ENCODE results near the gene KRTAP4-5. TPM values are rescaled to one million over a fixed set of nuclear protein-coding genes. Genes with fewer than 3 reads are reported as not detected.
"Not testable (repeated sequence)": the region's sequence is repeated elsewhere in the genome, so short reads cannot be mapped to it uniquely, and the experiment has no call there.

The KRTAP4-5 gene
- total RNA-seq, 4 donors from 2014 or later: not detected

- no peak within 1 kb of the TSS for H3K27ac ChIP-seq
- WGBS, 2 donors: 49 to 76% methylated on average over 8 to 9 of the region's 10 CpGs
- TF ChIP-seq CTCF (IDR thresholded peaks at IDR 0.05) (no peak), POLR2A (IDR thresholded peaks at IDR 0.05) (no peak)
- DNase-seq: no peak
- peaks cover 0 to 15% (median 0%) of the 10 kb centered on the region in 4 donors for H3K27me3 ChIP-seq
- intact Hi-C loops (cut with DNase I): no loop called here
- H3K4me3 ChIP-seq: no peak within 1 kb of the TSS
- H3K36me3 ChIP-seq: no peaks in the 10 kb centered on the region
- no peaks in the 10 kb centered on the region for H3K9me3 ChIP-seq
- no peaks in the 10 kb centered on the region for H3K4me1 ChIP-seq
These were observed 47.9 kb downstream of the KRTAP4-5 start, which contains the start of gene KRTAP4-16 for GRCh38 chr17:41101586-41102259. Gene KRTAP4-16, minus strand, starts transcription at chr17:41102209. Its CDS starts 0 bp downstream, at chr17:41102209.

DNA sequence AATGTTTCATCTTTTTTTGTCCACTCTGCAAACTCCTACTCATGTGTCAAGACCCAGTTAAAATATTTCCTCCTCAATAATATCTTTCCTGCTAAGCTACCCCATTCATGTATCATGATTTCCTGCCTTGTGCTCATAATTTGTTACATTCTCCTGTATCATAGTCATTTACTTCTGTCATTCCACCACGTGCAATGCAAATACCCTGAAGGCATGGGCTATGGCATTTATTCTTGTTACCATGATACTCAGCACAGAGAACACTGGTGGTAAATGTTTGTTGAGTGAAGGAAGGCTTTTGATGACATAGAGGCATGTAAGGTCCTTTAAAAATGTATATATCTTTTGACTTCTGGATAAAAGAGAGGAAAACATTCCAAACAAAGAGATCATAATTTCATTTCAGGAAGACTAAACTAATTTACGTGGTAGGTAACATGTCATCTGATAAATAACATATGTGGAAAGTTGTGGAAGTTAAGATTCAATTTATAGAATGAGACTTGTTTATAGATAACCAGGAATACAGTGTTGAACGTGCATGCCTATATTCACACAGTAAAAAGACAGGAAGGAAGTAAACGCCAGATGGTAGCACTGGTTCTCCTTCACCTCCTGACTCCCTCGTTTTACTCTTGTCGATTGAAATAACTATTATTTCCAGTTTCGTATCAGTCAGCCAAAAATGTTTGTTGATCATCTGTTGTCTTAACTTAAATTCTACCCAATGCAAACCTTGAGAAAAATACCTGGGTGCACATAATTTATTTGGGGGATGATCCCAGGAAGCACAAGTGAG lies 49.7 kb downstream of the KRTAP4-5 start:
- H3K27ac ChIP-seq; intact Hi-C loops (cut with DNase I); H3K27me3 ChIP-seq; H3K9me3 ChIP-seq; H3K4me1 ChIP-seq; H3K36me3 ChIP-seq; H3K4me3 ChIP-seq; DNase-seq: not testable (repeated sequence)
- 45 to 58% methylated on average over 7 of the region's 7 CpGs for WGBS, 2 donors

Small RNAs within 50 kb of the gene (small RNA-seq; reads per million reads assigned to genes)
- 0 reads per million in 4 donors for gene KRTAP4-17P

Other genes with a start within 250 kb of the KRTAP4-5 start
- gene KRT23, start 212.2 kb downstream of the KRTAP4-5 start, total RNA-seq: 10 to 100 TPM in 1 of 4 donors, 1 to 10 TPM in 2, under 1 TPM in 1; 0.38 to 19.6 (median 4.9) TPM
- gene KRT39, start 182.9 kb downstream of the KRTAP4-5 start, total RNA-seq: not detected
- gene KRT40, start 165.5 kb downstream of the KRTAP4-5 start, total RNA-seq: under 1 TPM in 1 of 4 donors, not detected in 3; 0.19 TPM
- gene KRTAP3-3, start 155.7 kb downstream of the KRTAP4-5 start, total RNA-seq: not detected
- gene KRTAP3-2, start 149.9 kb downstream of the KRTAP4-5 start, total RNA-seq: under 1 TPM in 1 of 4 donors, not detected in 3; 0.57 TPM
- gene KRTAP3-1, start 140.7 kb downstream of the KRTAP4-5 start, total RNA-seq: not detected
- gene KRTAP1-5, start 122.6 kb downstream of the KRTAP4-5 start, total RNA-seq: not detected
- not detected for gene KRTAP1-4, start 119.6 kb downstream of the KRTAP4-5 start, total RNA-seq
- not detected for gene KRTAP1-3, start 115.0 kb downstream of the KRTAP4-5 start, total RNA-seq
- gene KRTAP1-1, start 108.4 kb downstream of the KRTAP4-5 start, total RNA-seq: not detected
- gene KRTAP2-1, start 102.5 kb downstream of the KRTAP4-5 start, total RNA-seq: not detected
- gene KRTAP2-2, start 94.6 kb downstream of the KRTAP4-5 start, total RNA-seq: not detected
- gene KRTAP2-3, start 89.7 kb downstream of the KRTAP4-5 start, total RNA-seq: not detected
- gene KRTAP2-4, start 83.9 kb downstream of the KRTAP4-5 start, total RNA-seq: not detected
- gene KRTAP4-7, start 65.7 kb downstream of the KRTAP4-5 start, total RNA-seq: not detected
- not detected for gene KRTAP4-8, start 51.7 kb downstream of the KRTAP4-5 start, total RNA-seq
- not detected for gene KRTAP4-16, start 47.6 kb downstream of the KRTAP4-5 start, total RNA-seq
- gene KRTAP4-9, start 44.4 kb downstream of the KRTAP4-5 start, total RNA-seq: not detected
- gene KRTAP4-11, start 31.5 kb downstream of the KRTAP4-5 start, total RNA-seq: under 1 TPM in 1 of 4 donors, not detected in 3; 0.22 TPM
- gene KRTAP4-12, start 25.6 kb downstream of the KRTAP4-5 start, total RNA-seq: not detected
- gene KRTAP4-6, start 9.3 kb downstream of the KRTAP4-5 start, total RNA-seq: not detected
- gene KRTAP4-4, start 10.9 kb upstream of the KRTAP4-5 start, total RNA-seq: not detected
- gene KRTAP4-3, start 18.4 kb upstream of the KRTAP4-5 start, total RNA-seq: not detected
- not detected for gene KRTAP4-2, start 28.4 kb upstream of the KRTAP4-5 start, total RNA-seq
- gene KRTAP4-1, start 35.1 kb upstream of the KRTAP4-5 start, total RNA-seq: not detected
- gene KRTAP9-1, start 40.1 kb upstream of the KRTAP4-5 start, total RNA-seq: not detected
- not detected for gene KRTAP9-2, start 76.8 kb upstream of the KRTAP4-5 start, total RNA-seq
- gene KRTAP9-3, start 82.6 kb upstream of the KRTAP4-5 start, total RNA-seq: not detected
- gene KRTAP9-8, start 88.2 kb upstream of the KRTAP4-5 start, total RNA-seq: not detected
- gene KRTAP9-4, start 99.9 kb upstream of the KRTAP4-5 start, total RNA-seq: not detected
- gene KRTAP9-9, start 105.6 kb upstream of the KRTAP4-5 start, total RNA-seq: not detected
- not detected for gene KRTAP9-6, start 115.6 kb upstream of the KRTAP4-5 start, total RNA-seq
- gene KRTAP9-7, start 125.9 kb upstream of the KRTAP4-5 start, total RNA-seq: not detected
- not detected for gene KRTAP29-1, start 153.0 kb upstream of the KRTAP4-5 start, total RNA-seq
- gene KRTAP16-1, start 159.5 kb upstream of the KRTAP4-5 start, total RNA-seq: not detected
- gene KRTAP17-1, start 165.9 kb upstream of the KRTAP4-5 start, total RNA-seq: not detected
- 1 to 10 TPM in 2 of 4 donors, under 1 TPM in 1, not detected in 1; 0.21 to 2.7 (median 1.9) TPM for gene KRT33A, start 201.0 kb upstream of the KRTAP4-5 start, total RNA-seq
- gene KRT33B, start 220.0 kb upstream of the KRTAP4-5 start, total RNA-seq: under 1 TPM in 2 of 4 donors, not detected in 2; 0.32 to 0.57 TPM
- 1 to 10 TPM in 1 of 4 donors, under 1 TPM in 3; 0.40 to 1.1 (median 0.64) TPM for gene KRT34, start 232.5 kb upstream of the KRTAP4-5 start, total RNA-seq
- gene KRT31, start 247.8 kb upstream of the KRTAP4-5 start, total RNA-seq: 1 to 10 TPM in 2 of 4 donors, under 1 TPM in 1, not detected in 1; 0.79 to 2.5 (median 1.5) TPM